ENCODE data around the gene ADAMTS6.

GRCh38 chr5:65326922-65327321, 154.8 kb downstream of the ADAMTS6 start:
- TF ChIP-seq, protein P1, sequence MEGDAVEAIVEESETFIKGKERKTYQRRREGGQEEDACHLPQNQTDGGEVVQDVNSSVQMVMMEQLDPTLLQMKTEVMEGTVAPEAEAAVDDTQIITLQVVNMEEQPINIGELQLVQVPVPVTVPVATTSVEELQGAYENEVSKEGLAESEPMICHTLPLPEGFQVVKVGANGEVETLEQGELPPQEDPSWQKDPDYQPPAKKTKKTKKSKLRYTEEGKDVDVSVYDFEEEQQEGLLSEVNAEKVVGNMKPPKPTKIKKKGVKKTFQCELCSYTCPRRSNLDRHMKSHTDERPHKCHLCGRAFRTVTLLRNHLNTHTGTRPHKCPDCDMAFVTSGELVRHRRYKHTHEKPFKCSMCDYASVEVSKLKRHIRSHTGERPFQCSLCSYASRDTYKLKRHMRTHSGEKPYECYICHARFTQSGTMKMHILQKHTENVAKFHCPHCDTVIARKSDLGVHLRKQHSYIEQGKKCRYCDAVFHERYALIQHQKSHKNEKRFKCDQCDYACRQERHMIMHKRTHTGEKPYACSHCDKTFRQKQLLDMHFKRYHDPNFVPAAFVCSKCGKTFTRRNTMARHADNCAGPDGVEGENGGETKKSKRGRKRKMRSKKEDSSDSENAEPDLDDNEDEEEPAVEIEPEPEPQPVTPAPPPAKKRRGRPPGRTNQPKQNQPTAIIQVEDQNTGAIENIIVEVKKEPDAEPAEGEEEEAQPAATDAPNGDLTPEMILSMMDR (IDR thresholded peaks at IDR 0.05 in 4 of 5, conservative IDR thresholded peaks at IDR 0.05 in 1 of 5) = no peak
- TF ChIP-seq POLR2A (IDR thresholded peaks at IDR 0.05) = no peak
